Hematopoietic multipotent progenitor cell treated with erythropoietin and hydrocortisone succinate and interleukin-3 and kit ligand, for 8 days (in vitro differentiated cells): ENCODE measurements around the gene GHRL.
A peak's percentile ranks its signal among the peaks of the same experiment; 100 is the strongest.

Source experiments
- DNase-seq: peaks from one replicate; pipeline ENCODE4 v3.0.0-alpha.2; 2015

Gene GHRL

GRCh38 chr3:10294030-10294586, 1.4 kb upstream of the GHRL start:
- no peak for DNase-seq

GRCh38 chr3:10291641-10292040, 1.1 kb downstream of the GHRL start:
- no peak for DNase-seq

GRCh38 chr3:10290481-10291176, 2.1 kb downstream of the GHRL start:
- no peak for DNase-seq

- DNase-seq: no peak
These were observed 2.9 kb downstream of the GHRL start for GRCh38 chr3:10289787-10290355.

GRCh38 chr3:10289077-10289476, 3.7 kb downstream of the GHRL start:
- DNase-seq: no peak

- no peak for DNase-seq
These were observed 4.2 kb downstream of the GHRL start for GRCh38 chr3:10288575-10288960.

GRCh38 chr3:10287936-10288574, 4.7 kb downstream of the GHRL start:
- no peak for DNase-seq

- peak; percentile 62 for DNase-seq
These were observed 6.0 kb downstream of the GHRL start for GRCh38 chr3:10286596-10287295.

GRCh38 chr3:10286133-10286524, 6.6 kb downstream of the GHRL start:
- no peak for DNase-seq

GRCh38 chr3:10285272-10286132, 7.2 kb downstream of the GHRL start:
- DNase-seq: no peak

- DNase-seq: no peak
These were observed 8.3 kb downstream of the GHRL start for GRCh38 chr3:10284496-10284895.

- DNase-seq: peak; percentile 64
These were observed 9.1 kb downstream of the GHRL start for GRCh38 chr3:10283638-10284037.

GRCh38 chr3:10281951-10282350, 10.8 kb downstream of the GHRL start:
- DNase-seq: no peak

- no peak for DNase-seq
These were observed 12.2 kb downstream of the GHRL start for GRCh38 chr3:10280571-10280970.

GRCh38 chr3:10280177-10280529, 12.6 kb downstream of the GHRL start:
- no peak for DNase-seq

- peak; percentile 56 for DNase-seq
These were observed 13.2 kb downstream of the GHRL start for GRCh38 chr3:10279384-10280176.

GRCh38 chr3:10278501-10278900, 14.2 kb downstream of the GHRL start:
- DNase-seq: no peak

GRCh38 chr3:10277115-10277625, 15.6 kb downstream of the GHRL start:
- DNase-seq: no peak

- DNase-seq: no peak
These were observed 18.1 kb downstream of the GHRL start for GRCh38 chr3:10274601-10275000.

GRCh38 chr3:10273702-10274305, 18.9 kb downstream of the GHRL start:
- DNase-seq: no peak

GRCh38 chr3:10272977-10273376, 19.8 kb downstream of the GHRL start:
- DNase-seq: no peak
